ENCODE measurements around the gene HAUS3. TPM values are rescaled to one million over a fixed set of nuclear protein-coding genes. Genes with fewer than 3 reads are reported as not detected.
"Not testable (repeated sequence)": the region's sequence is repeated elsewhere in the genome, so short reads cannot be mapped to it uniquely, and the experiment has no call there.

Gene HAUS3
- total RNA-seq, 1 donor, result 15.9 TPM

DNA sequence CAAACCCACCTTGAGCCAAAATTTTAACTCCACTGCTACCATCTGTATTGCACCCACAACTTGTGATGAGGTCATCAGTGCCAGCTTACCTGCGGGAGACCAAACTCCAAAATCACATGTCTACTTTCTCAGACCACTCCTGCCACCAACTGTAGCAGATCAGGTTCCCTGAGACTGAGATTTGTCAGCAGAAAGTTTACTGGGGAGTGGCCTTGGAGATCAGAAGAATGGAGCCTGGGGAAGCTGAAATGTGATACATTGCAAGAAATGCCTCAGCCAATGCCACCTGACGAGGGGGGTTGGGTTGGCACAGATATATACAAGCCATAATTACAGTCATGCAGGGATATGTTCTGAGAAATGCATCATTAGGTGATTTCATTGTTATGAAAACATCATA is 19.1 kb downstream of the HAUS3 start:
- no peak for DNase-seq (ENCODE audit: low read depth in 2 of 3, low spot score in 2 of 3)

DNA sequence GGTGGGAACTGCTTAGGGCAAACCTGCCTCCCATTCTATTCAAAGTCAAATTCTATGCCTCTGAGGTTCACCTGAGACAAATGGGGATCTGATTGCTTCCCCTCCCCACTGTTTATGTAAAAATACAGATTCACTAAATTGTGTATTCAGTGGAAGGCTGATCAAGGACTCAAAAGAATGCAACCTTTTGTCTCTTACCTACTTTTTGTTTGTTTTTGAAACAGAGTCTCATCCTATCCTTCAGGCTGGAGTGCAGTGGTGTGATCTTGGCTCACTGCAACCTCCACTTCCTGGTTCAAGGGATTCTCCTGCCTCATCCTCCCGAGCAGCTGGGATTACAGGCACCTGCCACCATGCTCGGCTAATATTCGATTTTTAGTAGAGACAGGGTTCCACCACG is 20.5 kb downstream of the HAUS3 start:
- DNase-seq (ENCODE audit: low read depth in 2 of 3, low spot score in 2 of 3), result not testable (repeated sequence)

DNA sequence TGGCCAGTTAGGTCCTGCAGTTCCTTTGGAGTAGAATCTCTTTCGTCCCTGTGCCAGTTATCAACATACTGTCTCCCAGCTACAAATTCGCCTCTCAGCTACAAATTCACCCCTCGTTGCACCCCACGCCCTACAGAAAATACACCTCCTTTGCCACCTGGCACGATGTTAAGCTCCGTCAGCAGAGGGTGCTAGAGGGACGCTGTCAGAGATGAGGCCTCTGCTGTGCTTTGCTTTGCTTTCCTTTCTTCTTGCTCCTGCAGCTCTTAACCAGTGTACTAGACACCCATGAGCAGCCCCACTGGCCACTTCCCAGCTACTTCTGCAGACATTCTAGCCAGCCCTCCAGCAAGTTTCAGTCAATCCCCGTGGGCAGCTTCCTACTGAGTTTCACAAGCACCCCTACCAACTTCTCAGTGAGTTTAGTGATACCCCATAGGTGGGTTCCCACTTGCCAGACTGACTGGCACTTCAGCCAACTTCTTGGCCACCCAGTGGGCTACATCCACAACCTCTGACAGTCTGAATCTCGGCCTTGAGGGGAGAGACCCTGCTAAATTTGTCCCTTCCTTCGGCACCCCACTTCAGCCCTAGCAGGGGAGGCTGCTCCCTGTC is 21.8 kb downstream of the HAUS3 start:
- DNase-seq (ENCODE audit: low read depth in 2 of 3, low spot score in 2 of 3), result peak; percentile 64 to 85 (median 71)

DNA sequence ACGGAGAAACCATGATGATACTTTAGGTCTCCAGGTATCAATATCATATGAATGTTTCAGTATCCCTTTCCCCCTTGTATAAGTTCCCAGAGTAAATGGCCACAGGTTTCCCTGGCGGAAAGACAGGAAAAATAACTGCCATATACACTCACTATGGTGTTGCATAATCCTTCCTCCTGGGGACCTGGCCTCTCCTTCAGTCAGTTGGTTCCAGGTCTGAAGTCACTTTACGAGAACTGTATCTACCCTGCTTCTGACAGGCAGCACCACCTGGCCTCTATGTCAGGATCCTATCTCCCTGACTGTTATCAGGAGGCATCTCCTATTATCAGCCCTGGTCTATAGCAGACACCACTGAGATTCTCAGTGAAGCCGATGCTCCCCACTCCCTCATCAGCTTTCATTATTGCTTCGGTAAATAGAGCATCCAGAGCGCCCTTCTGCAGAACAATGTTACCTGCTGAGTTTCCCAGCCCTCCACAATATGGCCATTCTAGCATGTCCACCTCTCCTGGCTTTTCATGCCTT is 22.6 kb downstream of the HAUS3 start:
- DNase-seq (ENCODE audit: low read depth in 2 of 3, low spot score in 2 of 3), result no peak

DNA sequence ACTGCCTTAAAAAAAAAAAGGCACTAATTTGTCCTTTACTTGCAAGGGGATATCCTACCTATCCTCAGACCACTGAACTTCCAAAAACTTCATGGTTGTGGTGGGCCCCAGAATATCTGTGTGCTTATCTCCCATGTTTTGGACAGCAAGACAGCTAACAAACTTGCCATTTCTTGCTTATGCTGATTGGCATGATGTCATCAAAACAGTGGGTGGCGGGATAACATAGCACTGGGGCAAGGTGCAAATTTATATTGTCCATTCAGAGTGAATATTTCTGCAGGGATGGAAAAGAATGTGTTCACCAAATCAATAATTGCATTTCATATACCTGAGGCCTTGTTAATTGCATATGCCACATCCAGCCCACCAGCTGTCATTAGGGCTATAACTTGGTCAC is 23.5 kb downstream of the HAUS3 start:
- no peak for DNase-seq (ENCODE audit: low read depth in 2 of 3, low spot score in 2 of 3)

DNA sequence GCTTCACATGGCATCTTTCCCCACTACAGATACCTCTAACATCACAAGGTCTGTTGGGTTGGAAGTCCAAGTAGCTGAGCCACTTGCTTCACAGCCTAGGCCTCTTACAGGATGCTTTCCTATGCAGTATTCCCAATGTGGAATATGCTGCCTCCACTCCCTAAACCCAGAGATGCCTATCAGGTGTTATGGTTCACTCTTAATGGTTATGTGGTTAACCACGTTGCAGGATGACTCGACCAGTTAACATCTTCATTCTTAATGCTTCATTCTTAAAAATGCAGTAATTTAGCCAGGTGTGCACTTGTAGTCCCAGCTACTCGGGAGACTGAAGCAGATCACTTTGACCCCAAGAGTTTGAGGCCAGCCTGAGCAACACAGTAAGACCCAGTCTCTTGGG is 24.2 kb downstream of the HAUS3 start:
- no peak for DNase-seq (ENCODE audit: low read depth in 2 of 3, low spot score in 2 of 3)

DNA sequence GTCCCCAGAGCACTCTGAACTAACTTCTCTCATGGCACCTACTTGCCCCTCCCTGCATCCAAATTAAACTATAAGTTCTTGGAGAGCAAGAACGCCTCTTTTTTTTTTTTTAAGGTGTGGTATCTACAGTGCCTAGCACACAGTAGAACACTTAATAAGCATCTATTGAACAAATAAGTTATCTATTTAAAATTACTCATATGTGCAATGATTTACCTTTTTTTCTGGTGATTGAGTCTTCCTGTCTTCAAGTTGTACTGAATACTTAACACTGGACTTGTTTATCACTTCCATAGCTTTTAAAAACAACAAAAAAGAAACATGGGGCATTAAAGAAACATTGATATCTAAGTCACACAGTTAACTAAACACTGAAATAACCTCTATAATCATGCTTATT is 29.1 kb downstream of the HAUS3 start:
- DNase-seq (ENCODE audit: low read depth in 2 of 3, low spot score in 2 of 3), result no peak

DNA sequence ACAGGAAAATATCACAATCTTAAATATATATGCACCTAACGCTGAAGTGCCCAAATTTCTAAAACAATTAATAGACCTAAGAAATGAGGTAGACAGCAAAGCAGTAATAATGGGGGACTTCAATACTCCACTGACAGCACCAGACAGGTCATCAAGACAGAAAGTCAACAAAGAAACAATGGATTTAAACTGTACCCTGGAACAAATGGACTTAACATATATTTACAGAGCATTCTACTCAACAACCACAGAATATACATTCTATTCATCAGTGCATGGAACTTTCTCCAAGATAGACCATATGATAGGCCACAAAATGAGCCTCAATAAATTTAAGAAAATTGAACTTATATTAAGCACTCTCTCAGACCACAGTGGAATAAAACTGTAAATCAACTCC is 39.1 kb downstream of the HAUS3 start:
- not testable (repeated sequence) for DNase-seq (ENCODE audit: low read depth in 2 of 3, low spot score in 2 of 3)

DNA sequence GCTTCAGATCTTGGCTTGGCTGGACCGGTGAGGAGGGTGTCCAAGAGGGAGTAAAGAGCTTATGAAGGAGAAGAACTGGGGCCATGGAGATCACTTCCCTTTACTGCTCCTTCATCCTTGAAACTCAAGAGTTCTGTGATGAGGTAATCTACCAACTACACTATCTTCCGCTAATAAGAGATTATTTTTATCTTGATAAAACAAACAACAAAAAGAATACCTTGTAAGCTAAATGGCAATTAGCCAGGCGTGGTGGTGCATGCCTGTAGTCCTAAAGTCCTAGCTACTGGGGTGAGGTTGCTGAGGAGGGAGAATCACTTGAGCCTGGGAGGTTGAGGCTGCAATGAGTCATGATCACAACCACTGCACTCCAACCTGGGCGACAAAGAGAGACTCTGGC is 47.4 kb downstream of the HAUS3 start:
- DNase-seq (ENCODE audit: low read depth in 2 of 3, low spot score in 2 of 3), result no peak

DNA sequence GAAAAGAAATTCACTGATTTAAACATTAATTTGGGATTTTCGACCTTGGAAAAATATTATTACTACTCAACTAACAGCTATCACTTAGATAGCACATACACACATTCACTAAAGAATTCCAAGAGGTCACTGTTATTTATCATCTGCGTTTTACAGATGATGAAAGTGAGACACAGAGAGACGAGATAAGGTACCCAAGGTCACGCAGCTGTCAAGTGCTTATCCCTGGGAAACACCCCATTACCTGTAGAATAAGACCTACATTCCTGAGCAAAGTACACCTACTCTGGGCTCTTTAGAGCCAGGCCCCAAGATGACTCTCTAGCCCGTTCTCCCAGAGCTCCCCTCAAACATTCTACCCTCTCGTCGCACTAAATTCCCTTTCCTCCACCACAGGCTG is 48.6 kb downstream of the HAUS3 start:
- DNase-seq (ENCODE audit: low read depth in 2 of 3, low spot score in 2 of 3), result no peak

DNA sequence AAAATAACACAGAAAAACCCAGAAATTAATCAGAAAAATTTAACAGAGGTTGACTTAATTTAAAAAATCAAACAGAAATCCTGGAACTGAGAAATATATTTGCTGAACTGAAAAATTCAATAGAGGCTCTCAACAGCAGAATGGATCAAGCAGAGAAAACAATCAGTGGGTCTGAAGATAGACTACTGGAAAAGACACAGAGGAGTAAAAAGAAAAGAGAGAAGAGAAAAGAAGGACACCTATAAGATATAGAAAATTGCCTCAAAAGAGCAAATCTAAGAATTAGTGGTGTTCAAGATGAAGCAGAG is 55.1 kb downstream of the HAUS3 start:
- no peak for DNase-seq (ENCODE audit: low read depth in 2 of 3, low spot score in 2 of 3)

DNA sequence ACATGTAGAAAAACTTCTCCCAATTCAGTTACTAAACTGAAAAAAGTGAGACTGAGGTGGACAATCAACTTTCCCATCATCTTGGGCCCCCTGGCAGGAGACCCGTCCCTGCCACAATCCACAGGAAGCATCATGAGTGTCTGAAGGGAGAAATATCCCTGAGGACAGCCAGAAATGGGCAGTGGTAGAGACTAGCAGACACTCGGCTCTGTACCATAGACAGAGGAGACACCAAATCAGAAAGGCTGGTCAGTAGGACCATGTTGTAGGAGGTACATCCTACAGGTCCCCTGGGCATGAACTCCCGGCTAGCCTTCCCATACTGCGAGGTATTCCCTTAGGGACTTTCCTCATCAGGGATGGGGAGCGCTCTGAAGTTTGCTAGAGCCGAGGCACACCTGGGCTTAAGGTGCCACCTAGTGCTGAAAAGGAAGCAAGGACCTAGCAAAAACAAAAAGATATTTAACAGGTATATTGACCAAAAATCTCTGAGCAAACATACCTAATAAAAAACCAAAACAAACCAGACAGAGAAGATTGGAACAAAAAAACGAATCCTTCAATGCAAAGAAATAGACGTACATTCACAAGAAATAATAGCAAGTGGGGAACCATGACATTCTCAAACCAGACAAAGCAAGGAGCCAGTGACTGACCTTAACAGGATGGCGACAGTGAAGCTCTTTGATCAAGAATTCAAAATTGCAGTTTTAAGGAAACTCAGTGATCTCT is 55.6 kb downstream of the HAUS3 start:
- no peak for DNase-seq (ENCODE audit: low read depth in 2 of 3, low spot score in 2 of 3)

DNA sequence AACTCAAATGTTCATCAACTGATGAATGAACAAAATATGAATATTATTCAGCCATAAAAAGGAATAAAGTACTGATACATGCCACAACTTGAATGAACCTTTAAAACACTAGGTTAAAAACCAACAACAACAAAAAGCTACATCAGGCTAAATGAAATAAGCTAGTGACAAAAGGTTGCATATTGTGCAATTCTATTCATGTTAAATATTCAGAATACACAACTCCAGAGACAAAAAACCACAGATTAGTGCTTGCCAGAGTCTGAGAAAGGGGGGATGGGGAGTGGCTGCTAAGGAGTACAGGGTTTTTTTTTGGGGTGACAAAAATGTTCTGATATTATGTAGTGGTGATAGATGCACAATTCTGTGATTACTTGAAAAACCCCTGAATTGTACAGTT is 58.5 kb downstream of the HAUS3 start:
- no peak for DNase-seq (ENCODE audit: low read depth in 2 of 3, low spot score in 2 of 3)

DNA sequence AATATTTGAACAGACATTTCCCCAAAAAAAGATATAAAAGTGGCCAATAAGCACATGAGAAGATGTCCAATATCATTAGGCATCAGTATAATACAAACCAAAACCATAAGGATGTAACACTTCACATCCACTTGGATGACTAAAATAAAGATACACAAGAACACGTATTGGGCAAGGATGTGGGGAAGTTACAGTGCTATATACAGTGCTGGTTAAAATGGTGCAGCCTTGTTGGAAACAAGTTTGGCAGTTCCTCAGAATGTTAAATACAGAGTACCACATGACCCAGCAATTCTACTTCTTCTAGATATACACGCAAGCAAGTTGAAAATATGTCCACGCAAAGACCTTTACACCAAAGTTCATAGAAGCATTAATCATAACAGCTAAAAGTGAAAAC is 58.9 kb downstream of the HAUS3 start:
- no peak for DNase-seq (ENCODE audit: low read depth in 2 of 3, low spot score in 2 of 3)

DNA sequence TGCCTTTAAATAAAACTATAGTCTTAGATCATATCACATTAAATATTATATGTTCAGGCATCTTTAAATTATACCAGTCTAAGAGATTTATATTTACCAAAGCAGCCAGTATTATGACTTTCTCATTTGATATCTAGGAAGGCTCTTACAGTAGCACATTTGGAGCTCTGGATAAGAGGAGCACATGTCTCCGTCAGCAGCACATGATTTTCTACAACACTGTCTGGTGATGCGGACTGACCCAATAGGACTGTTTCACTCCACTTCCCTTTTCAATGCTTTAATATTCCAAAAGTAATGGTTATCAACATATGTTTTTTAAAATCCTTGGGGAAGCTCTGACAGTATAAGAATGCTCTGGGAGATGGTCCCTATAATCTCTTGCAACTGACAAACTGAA is 61.5 kb downstream of the HAUS3 start:
- no peak for DNase-seq (ENCODE audit: low read depth in 2 of 3, low spot score in 2 of 3)

DNA sequence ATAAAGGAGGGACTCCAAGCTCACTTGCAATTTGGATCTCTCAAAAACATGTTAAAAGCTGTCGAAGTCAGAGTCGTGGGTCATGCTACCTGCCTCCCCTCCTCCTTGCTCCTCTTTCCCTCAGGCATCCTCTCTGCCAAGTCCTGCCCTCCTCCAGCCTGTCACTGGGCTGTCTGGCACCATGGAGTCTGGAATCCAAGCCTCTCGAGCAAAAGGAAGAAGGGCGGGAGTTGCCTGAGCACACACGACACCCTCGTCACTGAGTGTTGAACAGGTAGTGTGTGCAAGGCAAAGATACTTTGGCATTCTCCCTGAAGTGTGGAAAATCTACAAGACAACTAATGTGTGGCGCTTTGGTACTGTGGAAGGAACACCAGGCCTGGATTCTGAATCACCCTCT is 62.2 kb downstream of the HAUS3 start:
- DNase-seq (ENCODE audit: low read depth in 2 of 3, low spot score in 2 of 3), result no peak

DNA sequence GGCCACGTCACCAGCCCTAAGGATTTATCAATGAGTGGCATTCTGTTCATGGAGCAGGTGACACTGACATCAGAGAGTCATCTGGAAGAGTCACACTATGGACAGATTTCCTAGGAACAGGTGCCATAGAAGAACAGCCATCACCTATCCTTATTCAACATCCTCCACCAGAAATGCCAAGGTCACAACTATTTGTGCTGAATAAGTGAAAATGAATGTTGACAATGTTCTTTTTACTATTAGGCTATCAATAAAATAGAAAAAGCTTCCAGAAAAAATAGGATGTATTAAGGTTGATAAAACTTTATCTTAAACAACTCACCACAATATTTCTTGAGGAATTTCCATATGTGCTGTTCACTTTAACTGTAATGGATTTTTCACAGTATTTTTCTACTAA is 62.9 kb downstream of the HAUS3 start:
- no peak for DNase-seq (ENCODE audit: low read depth in 2 of 3, low spot score in 2 of 3)

Small RNA genes lying within 50 kb of the gene (small RNA-seq; reads per million reads assigned to genes)
- gene COX6B1P5, result not detected

Other genes starting within 250 kb of the HAUS3 start
- 33.9 TPM for gene NELFA, start 233.1 kb downstream of the HAUS3 start, total RNA-seq
- gene NAT8L, start 182.8 kb downstream of the HAUS3 start, total RNA-seq, result 0.81 TPM
- 0.81 TPM for gene POLN, start within 50 bp of the HAUS3 start, total RNA-seq
- gene MXD4, start 20.0 kb upstream of the HAUS3 start, total RNA-seq, result 92.9 TPM
- gene ZFYVE28, start 176.5 kb upstream of the HAUS3 start, total RNA-seq, result 2.7 TPM
- gene CFAP99, start 176.8 kb upstream of the HAUS3 start, total RNA-seq, result 0.27 TPM
- gene RNF4, start 227.0 kb upstream of the HAUS3 start, total RNA-seq, result 30.4 TPM